GM12878 (cell line): Measurements from ENCODE around the gene ENOX1. TPM values are rescaled to one million over a fixed set of nuclear protein-coding genes. Genes with fewer than 3 reads are reported as not detected.

Experiments
- ATAC-seq: fragments of 200-7000 bp; cut with Tn5 transposase; 3 replicates; pipeline ENCODE4 v1.9.1; 2020; ENCODE audit warnings: mild to moderate bottlenecking, moderate library complexity
- BruUV-seq: library from RNA; stranded (reverse); fragments of 400-500 nt; replicated peaks from 2 replicates; lab custom pipeline; 2021; lab: Mats Ljungman, UMichigan
- CTCF ChIA-PET: fragments of 300-600 bp; sonication (Branson Sonifier 250); formaldehyde crosslinking; extraction: SDS; loops from one replicate; lab custom pipeline; 2021; ENCODE audit warnings: inconsistent platforms; lab: Yijun Ruan, JAX
- POLR2A ChIA-PET: fragments of 350-600 bp; formaldehyde crosslinking; extraction: SDS; loops from one replicate; lab custom pipeline; 2021; ENCODE audit warnings: inconsistent platforms; lab: Charles Lee
- RAD21 ChIA-PET: fragments of 300-600 bp; sonication (Branson Sonifier 250); formaldehyde crosslinking; loops from one replicate; lab custom pipeline; 2023; ENCODE audit warnings: antibody characterized with exemption; ENCODE audit not compliant: unreplicated experiment; lab: Charles Lee
- SMC1A ChIA-PET: fragments of 300-600 bp; sonication (Branson Sonifier 250); formaldehyde crosslinking; loops from one replicate; lab custom pipeline; 2023; ENCODE audit not compliant: unreplicated experiment, uncharacterized antibody; lab: Charles Lee
- DNase-seq: peaks from one replicate; pipeline ENCODE4 v3.0.0-alpha.2; 2011; ENCODE audit warnings: low read depth, low spot score
- FAIRE-seq: peaks from 3 replicates; lab custom pipeline; 2011; peaks lifted over from hg19 to GRCh38; lab: Jason Lieb, UNC
- H2AFZ ChIP-seq: 2 replicates; pipeline ENCODE4 v1.6.0; 2011; ENCODE audit warnings: low read depth, low read length, control low read depth; ENCODE audit not compliant: control insufficient read depth
- H3K27ac ChIP-seq: 2 replicates; pipeline ENCODE4 v1.5.1; 2011; ENCODE audit warnings: control low read depth; ENCODE audit not compliant: control insufficient read depth, insufficient read depth
- H3K27me3 ChIP-seq, 2 experiments: replicated peaks in 1 of 2; 2 replicates each; pipeline versions ENCODE4 v1.6.0 to v1.6.1; 2011; ENCODE audit warnings: low read length in 1 of 2; ENCODE audit not compliant: control insufficient read depth in 2 of 2, insufficient read depth in 2 of 2
- H3K36me3 ChIP-seq, 2 experiments: 2 replicates each; pipeline ENCODE4 v1.5.1; 2011; ENCODE audit warnings: low read length in 1 of 2; ENCODE audit not compliant: control insufficient read depth in 2 of 2, insufficient read depth in 2 of 2
- H3K4me1 ChIP-seq: 2 replicates; pipeline ENCODE4 v1.6.1; 2011; ENCODE audit warnings: mild to moderate bottlenecking, low read length, moderate library complexity, mixed read lengths; ENCODE audit not compliant: control insufficient read depth, insufficient read depth
- H3K4me2 ChIP-seq: 2 replicates; pipeline ENCODE4 v1.6.0; 2011; ENCODE audit warnings: control low read depth; ENCODE audit not compliant: control insufficient read depth, insufficient read depth
- H3K4me3 ChIP-seq: fragments of 200-600 bp; sonication (generic); 2 replicates; pipeline ENCODE4 v1.5.1; 2016
- H3K79me2 ChIP-seq: 2 replicates; pipeline ENCODE4 v1.6.0; 2011; ENCODE audit warnings: low read length; ENCODE audit not compliant: control insufficient read depth, insufficient read depth
- H3K9ac ChIP-seq: 2 replicates; pipeline ENCODE4 v1.8.0; 2011; ENCODE audit warnings: low read length, control low read depth, mixed read lengths; ENCODE audit not compliant: control insufficient read depth, insufficient read depth
- H3K9me3 ChIP-seq: replicated peaks from 3 replicates; pipeline ENCODE4 v1.5.1; 2011; ENCODE audit warnings: mild to moderate bottlenecking, low read length; ENCODE audit not compliant: control insufficient read depth, insufficient read depth
- H4K20me1 ChIP-seq: 2 replicates; pipeline ENCODE4 v1.6.0; 2011; ENCODE audit not compliant: control insufficient read depth, insufficient read depth
- BRCA1 ChIP-seq: IDR thresholded peaks from 2 replicates; pipeline ENCODE4 v1.6.1; 2011; ENCODE audit warnings: low read depth, low read length, improper control_type of control experiment
- EED ChIP-seq: sonication (generic); IDR thresholded peaks from 2 replicates; pipeline ENCODE4 v1.6.1; 2016; ENCODE audit warnings: antibody characterized with exemption, low read depth
- HCFC1 ChIP-seq: fragments of 150-350 bp; IDR thresholded peaks from 2 replicates; pipeline ENCODE4 v1.6.1; 2014; ENCODE audit warnings: low read length
- NRF1 ChIP-seq: conservative IDR thresholded peaks from 2 replicates; pipeline ENCODE4 v1.6.1; 2011; ENCODE audit warnings: mild to moderate bottlenecking, low read depth, low read length, improper control_type of control experiment
- POLR2AphosphoS5 ChIP-seq: IDR thresholded peaks from 2 replicates; pipeline ENCODE4 v1.6.1; 2011; ENCODE audit warnings: mild to moderate bottlenecking, low read length, inconsistent platforms
- whole genome bisulfite sequencing: methylation state at CpG from one replicate; pipeline ENCODE4 v1.1.6; 2016; ENCODE audit warnings: low lambda C conversion rate; ENCODE audit not compliant: insufficient replicate concordance, insufficient coverage; ENCODE audit errors: missing lambda C conversion rate; 5-methylcytosine and 5-hydroxymethylcytosine counted together
- in situ Hi-C: fragments of 300-500 bp; cut with MboI; formaldehyde crosslinking; loops from 9 replicates; pipeline ENCODE4 v1.14.3; 2018; ENCODE audit warnings: mixed read lengths
- intact Hi-C: fragments of 100-400 bp; cut with micrococcal nuclease; formaldehyde crosslinking; loops from one replicate; pipeline ENCODE4 v1.14.2; 2022; ENCODE audit not compliant: unreplicated experiment
- polyA plus RNA-seq, 11 experiments: library from polyadenylated mRNA; depleted of rRNA in 4 of 11; unstranded in 6 of 11; stranded (reverse) in 5 of 11; fragments of >200 nt; fragmentation: Nextera tagmentation in 4 of 11; fragmentation: Illumina TruSeq in 1 of 11; extraction: Ambion mirVana in 4 of 11; extraction: Trizol in 1 of 11; gene quantifications; 1 replicate in 1 of 11; 2 replicates in 10 of 11; pipeline versions ENCODE4 v1.2.1 to v1.2.3, GENCODE V29; 2011 to 2016; ENCODE audit warnings: inconsistent platforms in 2 of 11, missing spikeins in 2 of 11, low read depth in 1 of 11
- total RNA-seq, 4 experiments: library from RNA; depleted of rRNA in 3 of 4; stranded (reverse); fragments of >200 nt in 3 of 4; fragmentation: Illumina TruSeq in 1 of 4; extraction: Trizol in 1 of 4; gene quantifications; 2 replicates each; pipeline versions ENCODE4 v1.2.1 to v1.2.3, GENCODE V29; 2013 to 2021
- TF ChIP-seq, protein P1 (sequence below): IDR thresholded peaks from 2 replicates; pipeline ENCODE4 v1.6.1; 2011; ENCODE audit warnings: mild to moderate bottlenecking, low read depth, low read length, moderate library complexity; ENCODE audit not compliant: insufficient replicate concordance
- TF ChIP-seq, protein P2 (sequence below): IDR thresholded peaks from 2 replicates; pipeline ENCODE4 v1.6.1; 2012; ENCODE audit warnings: improper control_type of control experiment, low read depth, low read length; ENCODE audit not compliant: insufficient replicate concordance
- TF ChIP-seq, protein P3 (sequence below): fragments of 450-650 bp; IDR thresholded peaks from 2 replicates; pipeline ENCODE4 v1.6.1; 2018; ENCODE audit warnings: mild to moderate bottlenecking, low read depth, moderate library complexity; ENCODE audit not compliant: partially characterized antibody

ENOX1 gene
- total and polyA plus RNA-seq, 10 of the 15 experiments (the other 5 are each of a cell fraction or from before 2014, with no cell fraction given) = 0.11 to 0.26 (median 0.15) TPM

- peak overlapping the region; percentile 20; the same call in 1 of the 2 replicates for H2AFZ ChIP-seq
- no TSS peak for BruUV-seq
- no peaks in the 10 kb centered on the region for H3K9me3 ChIP-seq
- H3K9ac ChIP-seq = no peak overlapping the region
- POLR2A ChIA-PET = no interaction called here
- in situ Hi-C loops (no loop called here), intact Hi-C loops (no loop called here)
- RAD21 ChIA-PET = no interaction called here
- no peaks in the 10 kb centered on the region for H4K20me1 ChIP-seq
- H3K79me2 ChIP-seq = no peaks in the 10 kb centered on the region
- SMC1A ChIA-PET = no interaction called here
- no peaks in the 10 kb centered on the region for H3K4me1 ChIP-seq
- WGBS = 51% methylated on average over 10 of the region's 10 CpGs
- H3K4me2 ChIP-seq = no peak overlapping the region
- no peak for FAIRE-seq
- no peaks in the 10 kb centered on the region for H3K36me3 ChIP-seq
- H3K27me3 ChIP-seq = no peaks in the 10 kb centered on the region
- H3K4me3 ChIP-seq = no peak overlapping the region
- CTCF ChIA-PET = interaction anchor here (1.2 kb wide), 1 partner anchor 19 kb away, joined by 3 read pairs; no protein-coding TSS in a partner anchor
- TF ChIP-seq, protein P1, sequence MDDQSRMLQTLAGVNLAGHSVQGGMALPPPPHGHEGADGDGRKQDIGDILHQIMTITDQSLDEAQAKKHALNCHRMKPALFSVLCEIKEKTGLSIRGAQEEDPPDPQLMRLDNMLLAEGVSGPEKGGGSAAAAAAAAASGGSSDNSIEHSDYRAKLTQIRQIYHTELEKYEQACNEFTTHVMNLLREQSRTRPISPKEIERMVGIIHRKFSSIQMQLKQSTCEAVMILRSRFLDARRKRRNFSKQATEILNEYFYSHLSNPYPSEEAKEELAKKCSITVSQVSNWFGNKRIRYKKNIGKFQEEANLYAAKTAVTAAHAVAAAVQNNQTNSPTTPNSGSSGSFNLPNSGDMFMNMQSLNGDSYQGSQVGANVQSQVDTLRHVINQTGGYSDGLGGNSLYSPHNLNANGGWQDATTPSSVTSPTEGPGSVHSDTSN = no peak
- TF ChIP-seq EED (no peak), HCFC1 (no peak), POLR2AphosphoS5 (no peak), NRF1 (no peak), BRCA1 (no peak)
- TF ChIP-seq, protein P2, sequence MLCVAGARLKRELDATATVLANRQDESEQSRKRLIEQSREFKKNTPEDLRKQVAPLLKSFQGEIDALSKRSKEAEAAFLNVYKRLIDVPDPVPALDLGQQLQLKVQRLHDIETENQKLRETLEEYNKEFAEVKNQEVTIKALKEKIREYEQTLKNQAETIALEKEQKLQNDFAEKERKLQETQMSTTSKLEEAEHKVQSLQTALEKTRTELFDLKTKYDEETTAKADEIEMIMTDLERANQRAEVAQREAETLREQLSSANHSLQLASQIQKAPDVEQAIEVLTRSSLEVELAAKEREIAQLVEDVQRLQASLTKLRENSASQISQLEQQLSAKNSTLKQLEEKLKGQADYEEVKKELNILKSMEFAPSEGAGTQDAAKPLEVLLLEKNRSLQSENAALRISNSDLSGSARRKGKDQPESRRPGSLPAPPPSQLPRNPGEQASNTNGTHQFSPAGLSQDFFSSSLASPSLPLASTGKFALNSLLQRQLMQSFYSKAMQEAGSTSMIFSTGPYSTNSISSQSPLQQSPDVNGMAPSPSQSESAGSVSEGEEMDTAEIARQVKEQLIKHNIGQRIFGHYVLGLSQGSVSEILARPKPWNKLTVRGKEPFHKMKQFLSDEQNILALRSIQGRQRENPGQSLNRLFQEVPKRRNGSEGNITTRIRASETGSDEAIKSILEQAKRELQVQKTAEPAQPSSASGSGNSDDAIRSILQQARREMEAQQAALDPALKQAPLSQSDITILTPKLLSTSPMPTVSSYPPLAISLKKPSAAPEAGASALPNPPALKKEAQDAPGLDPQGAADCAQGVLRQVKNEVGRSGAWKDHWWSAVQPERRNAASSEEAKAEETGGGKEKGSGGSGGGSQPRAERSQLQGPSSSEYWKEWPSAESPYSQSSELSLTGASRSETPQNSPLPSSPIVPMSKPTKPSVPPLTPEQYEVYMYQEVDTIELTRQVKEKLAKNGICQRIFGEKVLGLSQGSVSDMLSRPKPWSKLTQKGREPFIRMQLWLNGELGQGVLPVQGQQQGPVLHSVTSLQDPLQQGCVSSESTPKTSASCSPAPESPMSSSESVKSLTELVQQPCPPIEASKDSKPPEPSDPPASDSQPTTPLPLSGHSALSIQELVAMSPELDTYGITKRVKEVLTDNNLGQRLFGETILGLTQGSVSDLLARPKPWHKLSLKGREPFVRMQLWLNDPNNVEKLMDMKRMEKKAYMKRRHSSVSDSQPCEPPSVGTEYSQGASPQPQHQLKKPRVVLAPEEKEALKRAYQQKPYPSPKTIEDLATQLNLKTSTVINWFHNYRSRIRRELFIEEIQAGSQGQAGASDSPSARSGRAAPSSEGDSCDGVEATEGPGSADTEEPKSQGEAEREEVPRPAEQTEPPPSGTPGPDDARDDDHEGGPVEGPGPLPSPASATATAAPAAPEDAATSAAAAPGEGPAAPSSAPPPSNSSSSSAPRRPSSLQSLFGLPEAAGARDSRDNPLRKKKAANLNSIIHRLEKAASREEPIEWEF = no peak
- TF ChIP-seq, protein P3, sequence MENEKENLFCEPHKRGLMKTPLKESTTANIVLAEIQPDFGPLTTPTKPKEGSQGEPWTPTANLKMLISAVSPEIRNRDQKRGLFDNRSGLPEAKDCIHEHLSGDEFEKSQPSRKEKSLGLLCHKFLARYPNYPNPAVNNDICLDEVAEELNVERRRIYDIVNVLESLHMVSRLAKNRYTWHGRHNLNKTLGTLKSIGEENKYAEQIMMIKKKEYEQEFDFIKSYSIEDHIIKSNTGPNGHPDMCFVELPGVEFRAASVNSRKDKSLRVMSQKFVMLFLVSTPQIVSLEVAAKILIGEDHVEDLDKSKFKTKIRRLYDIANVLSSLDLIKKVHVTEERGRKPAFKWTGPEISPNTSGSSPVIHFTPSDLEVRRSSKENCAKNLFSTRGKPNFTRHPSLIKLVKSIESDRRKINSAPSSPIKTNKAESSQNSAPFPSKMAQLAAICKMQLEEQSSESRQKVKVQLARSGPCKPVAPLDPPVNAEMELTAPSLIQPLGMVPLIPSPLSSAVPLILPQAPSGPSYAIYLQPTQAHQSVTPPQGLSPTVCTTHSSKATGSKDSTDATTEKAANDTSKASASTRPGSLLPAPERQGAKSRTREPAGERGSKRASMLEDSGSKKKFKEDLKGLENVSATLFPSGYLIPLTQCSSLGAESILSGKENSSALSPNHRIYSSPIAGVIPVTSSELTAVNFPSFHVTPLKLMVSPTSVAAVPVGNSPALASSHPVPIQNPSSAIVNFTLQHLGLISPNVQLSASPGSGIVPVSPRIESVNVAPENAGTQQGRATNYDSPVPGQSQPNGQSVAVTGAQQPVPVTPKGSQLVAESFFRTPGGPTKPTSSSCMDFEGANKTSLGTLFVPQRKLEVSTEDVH = no peak
- no peak for ATAC-seq
- no peak for DNase-seq
- H3K27ac ChIP-seq = no peak overlapping the region
Measured at GRCh38 chr13:43364210-43365038, 422.3 kb downstream of the ENOX1 start.
